GM10266 (cell line): ENCODE data around the gene SLC6A1.

ENCODE experiments used
- DNase-seq: peaks from one replicate; pipeline ENCODE4 v3.0.0; 2012; ENCODE audit errors: extremely low spot score
- TF ChIP-seq, protein P1 (sequence below): IDR thresholded peaks from 2 replicates; pipeline ENCODE4 v1.5.1; 2012; ENCODE audit warnings: mild to moderate bottlenecking, low read depth; ENCODE audit not compliant: control insufficient read depth, insufficient read depth; ENCODE audit errors: missing control alignments

SLC6A1 gene

DNA sequence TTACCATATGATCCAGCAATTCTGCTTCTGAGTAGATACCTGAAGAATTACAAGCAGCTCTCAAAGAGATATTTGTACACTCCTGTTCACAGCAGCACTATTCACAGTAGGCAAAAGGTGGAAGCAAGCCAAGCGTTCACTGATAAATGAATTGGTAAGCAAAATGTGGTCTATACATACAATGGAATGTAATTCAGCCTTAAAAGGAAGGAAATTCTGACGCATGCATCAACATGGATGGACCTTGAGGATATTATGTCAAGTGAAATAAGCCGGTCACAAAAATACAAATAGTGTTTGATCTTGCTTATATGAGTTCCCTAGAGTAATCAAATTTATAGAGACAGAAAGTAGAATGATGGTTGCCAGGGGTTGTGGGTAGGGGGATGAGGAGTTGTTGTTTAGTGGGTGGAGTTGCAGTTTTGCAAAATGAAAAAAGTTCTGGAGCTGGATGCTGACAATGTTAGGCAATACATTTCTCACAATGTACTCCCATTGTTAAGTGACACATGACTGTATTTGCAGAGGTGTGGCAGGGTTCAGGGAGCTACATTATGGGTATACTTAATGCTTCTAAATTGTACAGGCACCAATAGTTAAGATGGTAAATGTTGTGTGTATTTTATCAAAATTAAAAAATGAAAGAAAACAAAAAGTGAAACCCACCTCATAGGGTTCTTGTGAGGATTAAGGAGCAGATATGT is 26.7 kb downstream of the SLC6A1 start:
- TF ChIP-seq, protein P1, sequence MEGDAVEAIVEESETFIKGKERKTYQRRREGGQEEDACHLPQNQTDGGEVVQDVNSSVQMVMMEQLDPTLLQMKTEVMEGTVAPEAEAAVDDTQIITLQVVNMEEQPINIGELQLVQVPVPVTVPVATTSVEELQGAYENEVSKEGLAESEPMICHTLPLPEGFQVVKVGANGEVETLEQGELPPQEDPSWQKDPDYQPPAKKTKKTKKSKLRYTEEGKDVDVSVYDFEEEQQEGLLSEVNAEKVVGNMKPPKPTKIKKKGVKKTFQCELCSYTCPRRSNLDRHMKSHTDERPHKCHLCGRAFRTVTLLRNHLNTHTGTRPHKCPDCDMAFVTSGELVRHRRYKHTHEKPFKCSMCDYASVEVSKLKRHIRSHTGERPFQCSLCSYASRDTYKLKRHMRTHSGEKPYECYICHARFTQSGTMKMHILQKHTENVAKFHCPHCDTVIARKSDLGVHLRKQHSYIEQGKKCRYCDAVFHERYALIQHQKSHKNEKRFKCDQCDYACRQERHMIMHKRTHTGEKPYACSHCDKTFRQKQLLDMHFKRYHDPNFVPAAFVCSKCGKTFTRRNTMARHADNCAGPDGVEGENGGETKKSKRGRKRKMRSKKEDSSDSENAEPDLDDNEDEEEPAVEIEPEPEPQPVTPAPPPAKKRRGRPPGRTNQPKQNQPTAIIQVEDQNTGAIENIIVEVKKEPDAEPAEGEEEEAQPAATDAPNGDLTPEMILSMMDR: no peak
- DNase-seq: no peak

GRCh38 chr3:11020764-11021163 is 28.2 kb downstream of the SLC6A1 start:
- TF ChIP-seq, protein P1: no peak
- DNase-seq: no peak

- no peak for DNase-seq
These were observed 29.1 kb downstream of the SLC6A1 start for GRCh38 chr3:11021611-11022011.

DNA sequence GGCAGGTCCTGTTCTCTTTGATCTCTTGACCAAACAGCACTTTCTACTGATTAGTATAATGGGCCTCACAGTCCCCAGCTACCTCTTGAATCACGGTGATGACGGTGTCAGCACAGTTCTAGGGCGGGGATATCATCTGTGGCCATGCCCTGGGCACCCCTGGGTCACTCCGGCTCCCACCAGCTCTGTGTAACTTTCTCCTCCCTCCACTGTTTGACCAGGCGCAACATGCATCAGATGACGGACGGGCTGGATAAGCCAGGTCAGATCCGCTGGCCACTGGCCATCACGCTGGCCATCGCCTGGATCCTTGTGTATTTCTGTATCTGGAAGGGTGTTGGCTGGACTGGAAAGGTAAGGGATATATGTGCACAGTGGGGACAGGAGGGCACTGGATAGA is 29.6 kb downstream of the SLC6A1 start:
- no peak for DNase-seq
- TF ChIP-seq, protein P1: no peak

More at GRCh38 chr3:11021611-11022011, 29.1 kb downstream of the SLC6A1 start:
- TF ChIP-seq, protein P1: no peak

DNA sequence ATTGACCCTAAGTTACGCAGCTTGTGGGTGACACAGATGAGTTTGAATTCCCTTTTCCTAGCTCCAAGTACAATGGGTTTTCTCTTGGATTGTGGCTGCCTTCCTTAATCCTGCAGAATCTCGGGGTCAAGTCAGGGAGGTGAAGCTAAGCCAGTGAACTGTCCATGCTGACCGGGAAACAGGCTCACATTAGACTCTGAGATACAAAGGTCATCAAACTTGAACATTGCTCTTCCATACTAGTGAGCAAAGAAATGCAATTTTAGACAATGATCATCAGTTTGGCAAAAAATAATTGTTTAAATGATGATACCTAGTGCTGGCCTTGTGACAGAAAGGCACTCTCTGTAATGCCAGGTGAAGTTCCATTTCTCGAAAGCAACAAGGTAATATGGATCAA is 31.6 kb downstream of the SLC6A1 start:
- no peak for DNase-seq
- TF ChIP-seq, protein P1: no peak

DNA sequence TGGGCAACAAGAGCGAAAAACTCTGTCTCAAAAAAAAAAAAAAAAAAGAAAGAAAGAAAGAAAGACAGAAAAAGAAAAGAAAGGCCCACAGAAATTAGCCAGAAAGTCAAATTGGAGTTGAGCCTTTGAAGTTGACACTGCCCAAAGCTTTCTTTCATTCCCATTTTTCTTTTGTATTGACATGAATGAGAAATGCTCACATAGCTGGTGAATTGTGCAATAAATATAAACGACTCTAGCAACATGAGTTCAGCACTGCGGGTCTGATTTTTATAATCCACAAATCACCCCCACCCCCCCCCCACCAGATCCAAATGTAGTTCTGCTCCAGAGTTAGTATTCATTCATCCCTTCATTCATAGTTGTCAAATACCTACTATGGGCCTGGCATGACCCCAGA is 37.4 kb downstream of the SLC6A1 start:
- no peak for DNase-seq
- TF ChIP-seq, protein P1: no peak

DNA sequence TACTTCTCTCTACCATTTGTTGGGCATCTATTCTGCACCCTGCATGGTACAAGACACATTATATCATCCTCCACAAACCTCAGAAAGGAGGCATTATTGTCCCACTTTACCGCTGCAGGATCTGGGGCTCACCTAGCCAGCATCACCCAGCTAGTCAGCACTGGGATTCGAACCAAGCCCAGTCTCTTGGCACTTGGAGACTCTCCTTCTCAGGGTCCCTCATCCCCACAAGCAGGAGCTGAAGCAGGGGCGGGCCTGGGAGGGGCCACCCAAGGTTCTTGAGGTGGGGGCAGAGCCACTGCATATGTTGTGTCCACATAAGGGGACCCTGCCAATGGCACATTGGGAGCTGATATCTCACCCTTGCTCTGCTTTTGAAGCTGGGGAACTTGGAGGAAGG is 41.3 kb downstream of the SLC6A1 start:
- TF ChIP-seq, protein P1: no peak
- DNase-seq: no peak
